Mucosa of descending colon (tissue), 3 donors: Measurements from ENCODE around the gene SPRYD3. TPM values are rescaled to one million over a fixed set of nuclear protein-coding genes. Genes with fewer than 3 reads are reported as not detected.
A peak's percentile ranks its signal among the peaks of the same experiment; 100 is the strongest.

ENCODE experiments used
- ATAC-seq: fragments of 200-7000 bp; cut with Tn5 transposase; one replicate; pipeline ENCODE4 v1.9.1; 2020; ENCODE audit warnings: mild to moderate bottlenecking, moderate library complexity
- DNase-seq, 3 donors: peaks; one replicate each; pipeline ENCODE4 v3.0.0-alpha.2; 2020
- H3K36me3 ChIP-seq: fragments of 200-600 bp; one replicate; pipeline ENCODE4 v1.8.0; 2021; ENCODE audit warnings: low read depth, mild to moderate bottlenecking
- H3K4me1 ChIP-seq: fragments of 200-600 bp; one replicate; pipeline ENCODE4 v1.8.0; 2021; ENCODE audit warnings: low read depth, mild to moderate bottlenecking
- H3K4me3 ChIP-seq: fragments of 200-600 bp; one replicate; pipeline ENCODE4 v1.8.0; 2021; ENCODE audit warnings: mild to moderate bottlenecking
- H3K9me3 ChIP-seq: fragments of 200-600 bp; one replicate; pipeline ENCODE4 v1.8.0; 2021; ENCODE audit warnings: mild to moderate bottlenecking
- CTCF ChIP-seq: fragments of 200-600 bp; IDR thresholded peaks from one replicate; pipeline ENCODE4 v1.8.0; 2022; ENCODE audit warnings: antibody characterized with exemption, mild to moderate bottlenecking
- intact Hi-C, 2 donors: fragments of 100-400 bp; cut with DNase I in 1 of 2; cut with micrococcal nuclease in 1 of 2; formaldehyde crosslinking; loops; one replicate each; pipeline versions ENCODE4 v1.11.0 to v1.11.1; 2022; cut with DNase I, micrococcal nuclease
- total RNA-seq, 3 donors: library from RNA; stranded (reverse); fragmentation: NEBNext Ultra II Directional in 2 of 3; extraction: Animal tissue kit (Norgen Biotek cat#: 25700) in 2 of 3; gene quantifications; one replicate each; pipeline versions ENCODE4 v1.2.1 to v1.2.4, GENCODE V29; 2021 to 2023
- donor health status: DM: no; HTN: no; CAD: no; lungs with moderate emphysema.
- donor health status: DM: no; HTN: no; CAD: no.
- donor health status: DM: no; HTN: yes; CAD: no.

SPRYD3 gene
- total RNA-seq, 3 donors from 2014 or later: 27.3 to 51.0 (median 32.5) TPM

- Histone ChIP-seq H3K36me3 (no peaks in the 10 kb centered on the region), H3K9me3 (no peaks in the 10 kb centered on the region), H3K4me3 (no peak overlapping the region), H3K4me1 (peaks cover 28% of the 10 kb centered on the region)
- intact Hi-C loops: no loop called here
- ATAC-seq: no peak
- DNase-seq: peak in 1 of 3 donors; percentile 27
- TF ChIP-seq CTCF: no peak
Observed at GRCh38 chr12:53057816-53058500, 21.2 kb downstream of the SPRYD3 start.

- ATAC-seq (no peak), DNase-seq (no peak)
- no peaks in the 10 kb centered on the region for H3K36me3 ChIP-seq
- intact Hi-C loops: no loop called here
- no peak overlapping the region for H3K4me3 ChIP-seq
- H3K4me1 ChIP-seq: peaks cover 33% of the 10 kb centered on the region
- no peak for TF ChIP-seq CTCF
- no peaks in the 10 kb centered on the region for H3K9me3 ChIP-seq
Observed at GRCh38 chr12:53056901-53057300, 22.3 kb downstream of the SPRYD3 start.

- Histone ChIP-seq H3K36me3 (no peaks in the 10 kb centered on the region), H3K4me3 (no peak overlapping the region), H3K9me3 (no peaks in the 10 kb centered on the region), H3K4me1 (peaks cover 33% of the 10 kb centered on the region)
- ATAC-seq: no peak
- DNase-seq: no peak
- no peak for TF ChIP-seq CTCF
- intact Hi-C loops: no loop called here
Observed at GRCh38 chr12:53056296-53056695, 22.9 kb downstream of the SPRYD3 start.

- no peak for TF ChIP-seq CTCF
- intact Hi-C loops: no loop called here
- Histone ChIP-seq H3K36me3 (no peaks in the 10 kb centered on the region), H3K4me1 (peaks cover 33% of the 10 kb centered on the region), H3K9me3 (no peaks in the 10 kb centered on the region), H3K4me3 (no peak overlapping the region)
- peak in 2 of 3 donors; percentile 33 to 61 for DNase-seq
- no peak for ATAC-seq
Observed at GRCh38 chr12:53055471-53056266, 23.5 kb downstream of the SPRYD3 start.

GRCh38 chr12:53054112-53054878 lies 24.9 kb downstream of the SPRYD3 start:
- ATAC-seq (peak; percentile 83), DNase-seq (peak; percentile 96 to 98 (median 97))
- TF ChIP-seq CTCF: no peak
- H3K36me3 ChIP-seq: no peaks in the 10 kb centered on the region
- intact Hi-C loops: no loop called here
- H3K9me3 ChIP-seq: no peaks in the 10 kb centered on the region
- H3K4me1 ChIP-seq: peaks cover 45% of the 10 kb centered on the region
- H3K4me3 ChIP-seq: no peak overlapping the region
